GM19240 (cell line): ENCODE results near the gene CHTF8.
"Not testable (repeated sequence)": the region's sequence is repeated elsewhere in the genome, so short reads cannot be mapped to it uniquely, and the experiment has no call there.

ENCODE experiments used
- DNase-seq: peaks from one replicate; pipeline ENCODE4 v3.0.0; 2011; ENCODE audit warnings: low spot score; ENCODE audit not compliant: insufficient read length

The CHTF8 gene, protein sequence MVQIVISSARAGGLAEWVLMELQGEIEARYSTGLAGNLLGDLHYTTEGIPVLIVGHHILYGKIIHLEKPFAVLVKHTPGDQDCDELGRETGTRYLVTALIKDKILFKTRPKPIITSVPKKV

GRCh38 chr16:69132424-69133252 is at the start of gene CHTF8, which contains the start of gene UTP4:
Gene CHTF8, minus strand, starts transcription at chr16:69132588. Its CDS starts 11,130 bp downstream, at chr16:69121458.
Gene UTP4, plus strand, starts transcription at chr16:69132649. Its CDS starts 811 bp downstream, at chr16:69133460.
- peak; percentile 83 for DNase-seq

DNA sequence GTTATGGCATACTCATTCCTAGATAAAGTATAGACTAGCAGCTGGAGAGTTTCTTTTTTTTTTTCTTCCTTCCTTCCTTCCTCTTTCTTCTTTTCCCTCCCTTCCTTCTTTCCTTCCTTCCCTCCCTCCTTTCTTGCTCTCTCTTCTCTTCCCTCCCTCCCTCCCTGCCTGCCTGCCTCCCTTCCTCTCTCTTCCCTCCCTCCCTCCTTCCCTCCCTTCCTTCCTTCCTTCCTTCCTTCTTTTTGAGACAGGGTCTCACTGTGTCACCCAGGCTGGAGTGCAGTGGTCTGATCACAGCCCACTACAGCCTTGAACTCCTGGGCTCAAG is 47.6 kb upstream of the CHTF8 start:
- DNase-seq, result no peak

- no peak for DNase-seq
Measured at GRCh38 chr16:69179328-69180010, 47.1 kb upstream of the CHTF8 start.

- no peak for DNase-seq
Measured at GRCh38 chr16:69176033-69176800, 43.8 kb upstream of the CHTF8 start.

DNA sequence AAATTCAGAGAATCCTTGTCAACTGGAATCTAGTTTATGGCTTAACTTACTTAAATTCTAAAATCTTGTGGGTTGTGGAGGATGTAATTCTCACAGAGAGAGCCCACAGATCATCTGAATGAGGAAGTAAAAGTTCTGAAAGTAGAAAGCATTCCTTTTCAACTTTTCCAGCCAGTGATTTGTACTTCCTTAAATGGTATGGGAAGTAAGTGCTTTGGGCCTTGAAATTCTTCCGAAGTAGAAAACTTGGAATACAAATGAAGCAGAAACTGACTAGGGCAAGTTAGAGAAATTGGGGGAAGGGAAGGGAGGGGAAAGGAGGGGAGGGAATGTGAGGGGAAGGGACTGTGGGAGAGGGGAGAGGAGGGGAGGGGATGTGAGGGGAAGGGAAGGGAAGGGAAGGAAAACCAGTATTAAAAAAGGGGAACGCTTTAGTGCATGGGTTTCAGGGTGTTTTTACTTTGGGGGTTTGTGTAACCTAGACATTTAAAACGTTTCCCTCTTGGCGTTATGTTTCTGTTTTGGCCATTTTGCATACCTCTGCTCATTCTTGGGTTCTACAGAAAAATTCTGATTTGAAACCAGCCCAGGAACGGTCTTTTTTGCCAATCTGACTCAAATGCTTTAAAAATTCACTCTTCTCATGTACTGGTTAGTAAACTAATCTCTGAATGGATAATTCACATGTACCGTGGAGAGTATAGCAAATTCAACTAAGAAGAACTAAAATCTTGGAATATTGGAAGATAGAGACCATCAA is 39.1 kb upstream of the CHTF8 start:
- DNase-seq, result no peak

- no peak for DNase-seq
Measured at GRCh38 chr16:69169607-69170352, 37.4 kb upstream of the CHTF8 start.

DNA sequence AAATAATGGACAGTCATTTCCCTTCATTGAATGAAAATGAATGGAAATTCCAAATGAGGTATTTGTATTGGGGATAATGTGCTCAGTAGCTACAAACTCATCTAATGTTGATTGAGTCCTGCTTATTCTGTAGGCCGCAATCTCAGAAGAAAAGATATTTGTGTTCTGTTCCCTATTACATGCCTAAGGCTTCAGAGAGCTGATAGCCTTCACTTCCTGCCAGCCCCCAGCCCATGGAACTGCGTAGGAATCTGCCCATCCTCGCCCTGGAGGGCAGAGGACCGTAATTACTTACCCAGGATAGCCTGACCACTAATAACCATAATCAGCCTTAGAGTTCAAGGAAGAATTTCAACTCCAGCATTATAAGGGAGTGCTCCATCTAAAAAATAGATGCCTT is 36.7 kb upstream of the CHTF8 start:
- DNase-seq, result no peak

DNA sequence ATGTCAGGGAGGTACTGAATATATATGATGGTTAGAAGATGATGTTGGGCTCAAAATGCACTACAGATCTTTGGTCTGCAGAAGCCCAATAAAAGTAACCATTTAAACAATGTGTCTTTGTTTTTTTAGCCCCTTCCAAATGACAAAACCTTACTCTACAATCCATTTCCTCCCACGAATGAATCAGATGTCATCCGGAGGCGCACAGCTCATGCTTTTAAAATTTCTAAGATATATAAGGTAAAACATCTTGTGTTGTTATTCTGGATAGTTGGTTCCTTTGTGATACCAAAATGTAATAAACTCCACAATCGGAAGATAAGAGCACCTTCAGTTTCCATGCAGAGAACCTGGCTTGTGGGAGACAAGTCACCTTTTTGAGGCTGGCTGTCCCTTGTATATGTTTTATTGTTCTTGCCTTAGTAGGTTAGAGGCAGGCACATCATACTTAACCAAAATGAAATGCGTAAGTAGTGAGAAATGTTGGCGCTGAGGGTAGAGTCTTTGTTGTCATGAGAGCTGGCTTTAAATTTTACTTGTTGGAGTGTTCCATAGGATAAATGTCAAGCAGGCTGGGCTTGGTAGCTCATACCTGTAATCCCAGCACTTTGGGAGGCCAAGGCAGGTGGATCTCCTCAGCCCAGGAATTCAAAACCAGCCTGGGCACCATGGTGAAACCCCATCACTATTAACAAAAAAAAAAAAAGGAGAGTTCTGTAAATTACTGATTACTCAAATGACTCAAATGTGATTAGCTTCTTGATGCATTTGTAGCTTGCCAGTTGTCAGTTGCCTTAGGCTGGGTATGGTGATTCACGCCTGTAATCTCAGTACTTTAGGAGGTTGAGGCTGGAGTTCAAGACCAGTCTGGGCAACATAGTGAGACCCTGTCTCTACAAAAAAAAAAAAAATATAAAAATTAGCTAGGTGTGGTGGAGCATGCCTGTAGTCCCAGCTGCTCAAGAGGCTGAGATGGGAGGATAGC is 34.9 kb upstream of the CHTF8 start:
- DNase-seq, result no peak

- DNase-seq, result no peak
Measured at GRCh38 chr16:69166221-69166833, 33.9 kb upstream of the CHTF8 start.

DNA sequence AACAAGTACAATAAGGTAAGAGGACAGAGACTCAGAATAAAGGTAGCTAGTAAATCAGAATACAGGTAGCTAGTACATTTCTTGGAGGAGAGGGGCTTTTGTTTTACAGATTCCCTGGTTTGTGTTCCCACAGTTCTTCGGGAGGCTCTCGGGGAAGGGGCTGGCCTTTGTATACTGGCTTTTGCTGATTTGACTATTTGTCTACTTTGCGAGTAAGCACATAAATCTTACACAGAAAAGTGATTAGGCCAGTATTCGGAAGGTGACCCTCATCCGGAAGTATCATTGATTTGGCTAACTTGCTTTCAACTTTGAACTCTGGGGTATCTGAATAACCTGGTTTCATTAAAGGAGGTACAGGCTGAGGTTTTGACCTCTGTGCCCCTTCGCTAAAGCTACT is 33.2 kb upstream of the CHTF8 start:
- no peak for DNase-seq

GRCh38 chr16:69160192-69160591 is 27.8 kb upstream of the CHTF8 start:
- DNase-seq, result no peak

DNA sequence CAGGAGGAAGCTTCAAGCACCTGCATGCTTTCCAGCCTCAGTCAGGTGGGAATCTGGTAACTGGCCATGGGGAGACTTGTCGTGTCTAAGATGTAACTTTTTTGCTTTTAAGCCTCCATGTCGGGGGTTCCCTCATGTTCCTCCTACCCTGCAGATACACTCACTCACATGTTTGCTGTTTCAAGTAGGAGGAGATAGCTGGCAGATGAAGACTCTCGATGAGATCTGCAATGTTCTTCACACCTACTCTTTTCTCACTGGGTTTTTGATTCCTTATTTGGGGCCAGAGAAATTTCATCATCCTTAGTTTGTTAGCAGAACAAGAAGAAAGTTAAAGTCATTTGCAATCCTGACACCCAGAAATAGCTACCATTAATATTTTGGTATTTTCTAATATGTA is 24.8 kb upstream of the CHTF8 start:
- no peak for DNase-seq

GRCh38 chr16:69150146-69150865 is 17.9 kb upstream of the CHTF8 start:
- no peak for DNase-seq

GRCh38 chr16:69149621-69150020 is 17.2 kb upstream of the CHTF8 start:
- not testable (repeated sequence) for DNase-seq

- no peak for DNase-seq
Measured at GRCh38 chr16:69145658-69146057, 13.3 kb upstream of the CHTF8 start.

DNA sequence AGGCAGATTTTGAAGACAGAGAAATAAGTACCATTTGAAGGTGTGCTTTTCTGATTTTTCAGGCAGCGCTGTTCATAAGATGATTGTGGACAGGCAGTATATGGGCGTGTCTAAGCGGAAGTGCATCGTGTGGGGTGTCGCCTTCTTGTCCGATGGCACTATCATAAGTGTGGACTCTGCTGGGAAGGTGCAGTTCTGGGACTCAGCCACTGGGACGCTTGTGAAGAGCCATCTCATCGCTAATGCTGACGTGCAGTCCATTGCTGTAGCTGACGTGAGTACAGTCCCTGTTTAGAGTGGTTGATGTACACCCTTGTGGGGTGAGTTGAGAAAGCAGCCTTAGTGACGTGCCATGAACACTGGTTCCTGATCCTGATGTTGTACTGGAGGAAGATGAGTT is 10.7 kb upstream of the CHTF8 start:
- DNase-seq, result no peak

- no peak for DNase-seq
Measured at GRCh38 chr16:69141936-69142335, 9.5 kb upstream of the CHTF8 start.

GRCh38 chr16:69141014-69141413 is 8.6 kb upstream of the CHTF8 start:
- no peak for DNase-seq
